ENCODE data around the gene SLCO1B1.

DNA sequence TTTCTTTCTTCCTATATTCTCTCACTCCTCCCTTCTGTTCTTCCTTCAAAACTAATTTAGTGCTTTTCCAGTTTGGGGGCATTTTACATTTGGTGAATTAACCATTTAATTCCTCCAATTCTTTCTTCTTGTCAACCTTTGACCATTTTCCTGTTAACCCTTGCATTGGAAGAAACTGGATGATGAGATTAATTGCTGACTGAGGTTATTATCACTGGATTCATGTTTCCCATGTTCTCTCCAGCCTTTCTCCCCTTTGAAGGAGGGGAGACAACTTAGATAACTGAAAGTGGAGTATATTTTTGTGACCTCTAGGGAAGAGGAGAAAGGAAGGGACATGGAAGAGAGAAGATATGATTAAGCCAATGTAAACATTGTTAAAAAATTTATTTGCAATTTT is 133.2 kb downstream of the SLCO1B1 start:
- TF ChIP-seq EZH2 (IDR thresholded peaks at IDR 0.05; ENCODE audit: low read depth, low read length, severe bottlenecking) (no peak), KDM1A (IDR thresholded peaks at IDR 0.05; ENCODE audit: borderline replicate concordance, low read length) (no peak), HDAC2 (IDR thresholded peaks at IDR 0.05; ENCODE audit: borderline replicate concordance in 1 of 2, low read depth in 2 of 2, low read length in 2 of 2) (no peak)
- TF ChIP-seq, protein P1, sequence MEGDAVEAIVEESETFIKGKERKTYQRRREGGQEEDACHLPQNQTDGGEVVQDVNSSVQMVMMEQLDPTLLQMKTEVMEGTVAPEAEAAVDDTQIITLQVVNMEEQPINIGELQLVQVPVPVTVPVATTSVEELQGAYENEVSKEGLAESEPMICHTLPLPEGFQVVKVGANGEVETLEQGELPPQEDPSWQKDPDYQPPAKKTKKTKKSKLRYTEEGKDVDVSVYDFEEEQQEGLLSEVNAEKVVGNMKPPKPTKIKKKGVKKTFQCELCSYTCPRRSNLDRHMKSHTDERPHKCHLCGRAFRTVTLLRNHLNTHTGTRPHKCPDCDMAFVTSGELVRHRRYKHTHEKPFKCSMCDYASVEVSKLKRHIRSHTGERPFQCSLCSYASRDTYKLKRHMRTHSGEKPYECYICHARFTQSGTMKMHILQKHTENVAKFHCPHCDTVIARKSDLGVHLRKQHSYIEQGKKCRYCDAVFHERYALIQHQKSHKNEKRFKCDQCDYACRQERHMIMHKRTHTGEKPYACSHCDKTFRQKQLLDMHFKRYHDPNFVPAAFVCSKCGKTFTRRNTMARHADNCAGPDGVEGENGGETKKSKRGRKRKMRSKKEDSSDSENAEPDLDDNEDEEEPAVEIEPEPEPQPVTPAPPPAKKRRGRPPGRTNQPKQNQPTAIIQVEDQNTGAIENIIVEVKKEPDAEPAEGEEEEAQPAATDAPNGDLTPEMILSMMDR (IDR thresholded peaks at IDR 0.05; ENCODE audit: control extremely low read depth in 1 of 3, insufficient read depth in 1 of 3, low read depth in 1 of 3, low read length in 3 of 3) = no peak

Data from H1 (cell line).